GM19035 (cell line): Measurements from ENCODE around the gene MED12L.
A peak's percentile ranks its signal among the peaks of the same experiment; 100 is the strongest.
"Not testable (repeated sequence)": the region's sequence is repeated elsewhere in the genome, so short reads cannot be mapped to it uniquely, and the experiment has no call there.

ENCODE experiments used
- ATAC-seq: cut with Tn5 transposase; IDR thresholded peaks from one replicate; pipeline ENCODE4 v1.9.1; 2021; ENCODE audit not compliant: unreplicated experiment

MED12L gene, protein sequence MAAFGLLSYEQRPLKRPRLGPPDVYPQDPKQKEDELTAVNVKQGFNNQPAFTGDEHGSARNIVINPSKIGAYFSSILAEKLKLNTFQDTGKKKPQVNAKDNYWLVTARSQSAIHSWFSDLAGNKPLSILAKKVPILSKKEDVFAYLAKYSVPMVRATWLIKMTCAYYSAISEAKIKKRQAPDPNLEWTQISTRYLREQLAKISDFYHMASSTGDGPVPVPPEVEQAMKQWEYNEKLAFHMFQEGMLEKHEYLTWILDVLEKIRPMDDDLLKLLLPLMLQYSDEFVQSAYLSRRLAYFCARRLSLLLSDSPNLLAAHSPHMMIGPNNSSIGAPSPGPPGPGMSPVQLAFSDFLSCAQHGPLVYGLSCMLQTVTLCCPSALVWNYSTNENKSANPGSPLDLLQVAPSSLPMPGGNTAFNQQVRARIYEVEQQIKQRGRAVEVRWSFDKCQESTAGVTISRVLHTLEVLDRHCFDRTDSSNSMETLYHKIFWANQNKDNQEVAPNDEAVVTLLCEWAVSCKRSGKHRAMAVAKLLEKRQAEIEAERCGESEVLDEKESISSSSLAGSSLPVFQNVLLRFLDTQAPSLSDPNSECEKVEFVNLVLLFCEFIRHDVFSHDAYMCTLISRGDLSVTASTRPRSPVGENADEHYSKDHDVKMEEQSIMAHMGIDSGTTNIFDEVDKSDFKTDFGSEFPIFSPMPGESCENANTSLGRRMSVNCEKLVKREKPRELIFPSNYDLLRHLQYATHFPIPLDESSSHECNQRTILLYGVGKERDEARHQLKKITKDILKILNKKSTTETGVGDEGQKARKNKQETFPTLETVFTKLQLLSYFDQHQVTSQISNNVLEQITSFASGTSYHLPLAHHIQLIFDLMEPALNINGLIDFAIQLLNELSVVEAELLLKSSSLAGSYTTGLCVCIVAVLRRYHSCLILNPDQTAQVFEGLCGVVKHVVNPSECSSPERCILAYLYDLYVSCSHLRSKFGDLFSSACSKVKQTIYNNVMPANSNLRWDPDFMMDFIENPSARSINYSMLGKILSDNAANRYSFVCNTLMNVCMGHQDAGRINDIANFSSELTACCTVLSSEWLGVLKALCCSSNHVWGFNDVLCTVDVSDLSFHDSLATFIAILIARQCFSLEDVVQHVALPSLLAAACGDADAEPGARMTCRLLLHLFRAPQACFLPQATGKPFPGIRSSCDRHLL (N-terminal part only)

GRCh38 chr3:151085227-151085888, at the start of gene MED12L:
MED12L (plus strand) TSS chr3:151085664; CDS start chr3:151086927, 1,263 bp downstream.
- peak; percentile 81 for ATAC-seq

GRCh38 chr3:151037746-151038477, 47.6 kb upstream of the MED12L start:
- ATAC-seq: no peak

DNA sequence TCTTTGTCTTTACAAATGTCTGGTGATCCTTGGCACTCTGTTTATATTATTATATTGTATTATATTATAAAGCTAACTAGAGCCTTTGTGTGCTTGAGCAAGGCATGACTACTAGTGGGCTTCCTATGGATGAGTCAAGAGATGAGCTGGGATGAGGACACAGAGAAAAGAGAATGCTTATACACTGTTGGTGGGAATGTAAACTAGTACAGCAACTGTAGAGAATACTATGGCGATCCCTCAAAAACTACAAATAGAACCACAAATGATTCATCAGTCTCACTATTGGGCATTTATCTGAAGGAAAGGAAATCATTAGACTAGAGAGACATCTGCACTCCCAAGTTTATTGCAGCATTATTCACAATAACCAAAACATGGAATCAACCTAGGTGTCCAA, 40.8 kb upstream of the MED12L start:
- no peak for ATAC-seq

DNA sequence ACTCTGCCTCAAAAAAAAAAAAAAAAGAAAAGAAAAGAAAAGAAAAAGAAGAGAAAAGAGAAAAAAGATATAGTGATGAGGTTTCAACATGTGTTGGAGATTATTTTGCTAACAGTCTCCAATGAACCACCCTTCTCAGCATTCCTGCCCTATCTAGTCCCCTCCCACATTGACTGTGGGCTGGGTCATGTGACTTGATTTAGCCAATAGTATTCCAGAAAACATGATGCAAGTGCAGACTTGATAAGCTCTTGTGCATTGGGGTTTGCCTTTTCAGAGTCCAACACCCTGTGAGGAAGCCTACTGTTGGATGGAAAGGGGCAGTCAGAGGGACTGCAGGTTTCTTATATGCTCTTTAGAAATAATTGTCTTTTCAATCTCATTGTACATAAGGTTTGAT, 37.8 kb upstream of the MED12L start:
- ATAC-seq: no peak

DNA sequence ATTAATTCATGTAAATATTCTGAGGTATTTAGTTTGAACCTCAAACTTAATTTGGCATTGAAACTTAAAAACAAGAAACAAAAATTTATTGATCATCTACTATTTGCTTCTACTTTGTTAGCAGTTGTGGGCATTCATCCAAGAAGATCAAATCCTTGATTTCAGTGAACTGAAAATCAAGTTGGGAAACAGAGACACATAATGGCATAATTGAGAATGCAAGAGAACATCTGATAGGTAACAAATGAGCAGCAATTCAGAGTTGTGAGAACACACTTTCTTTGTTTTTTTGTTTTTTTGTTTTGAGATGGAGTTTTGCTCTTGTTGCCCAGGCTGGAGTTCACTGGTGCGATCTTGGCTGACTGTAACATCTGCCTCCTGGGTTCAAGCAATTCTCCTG, 33.9 kb upstream of the MED12L start:
- no peak for ATAC-seq

DNA sequence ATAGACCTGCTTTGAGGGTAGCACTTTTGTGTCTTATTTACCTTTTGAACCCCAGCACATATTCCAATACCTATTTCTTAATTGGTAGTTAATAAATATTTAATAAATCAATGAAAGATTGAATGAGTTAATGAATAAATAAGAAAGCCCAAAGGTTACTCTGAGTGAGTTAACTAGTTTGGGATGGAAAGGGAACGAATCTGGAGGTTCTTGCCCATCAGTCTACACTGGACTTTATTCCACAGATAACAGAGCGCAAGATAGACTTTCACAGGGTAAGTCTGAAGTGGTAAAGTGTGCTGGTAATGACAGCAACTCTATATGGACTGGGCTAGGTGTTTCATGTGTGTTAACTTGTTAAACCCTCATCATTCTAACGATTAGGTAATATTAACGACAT, 33.1 kb upstream of the MED12L start:
- no peak for ATAC-seq

DNA sequence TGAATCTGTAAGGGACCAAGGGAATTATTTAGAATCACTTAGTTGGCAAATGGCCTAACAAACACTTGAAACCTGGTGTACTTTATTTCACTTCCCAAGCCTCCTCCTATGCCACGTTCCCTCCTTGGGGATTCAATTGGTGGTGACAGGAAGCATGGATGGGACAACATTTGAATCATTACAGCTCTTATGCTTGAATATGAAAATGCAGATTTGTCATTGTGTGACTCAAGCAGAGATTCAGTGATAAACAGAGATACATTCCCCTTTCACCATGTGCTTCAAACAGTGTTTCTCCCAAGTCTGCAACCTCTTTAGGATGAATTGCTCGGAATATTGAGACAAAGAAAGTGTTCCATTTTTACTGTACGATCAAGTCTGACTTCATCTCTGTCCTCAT, 32.7 kb upstream of the MED12L start:
- no peak for ATAC-seq

- no peak for ATAC-seq
Measured at GRCh38 chr3:151058740-151059139, 26.7 kb upstream of the MED12L start.

- no peak for ATAC-seq
Measured at GRCh38 chr3:151062611-151063010, 22.9 kb upstream of the MED12L start.

DNA sequence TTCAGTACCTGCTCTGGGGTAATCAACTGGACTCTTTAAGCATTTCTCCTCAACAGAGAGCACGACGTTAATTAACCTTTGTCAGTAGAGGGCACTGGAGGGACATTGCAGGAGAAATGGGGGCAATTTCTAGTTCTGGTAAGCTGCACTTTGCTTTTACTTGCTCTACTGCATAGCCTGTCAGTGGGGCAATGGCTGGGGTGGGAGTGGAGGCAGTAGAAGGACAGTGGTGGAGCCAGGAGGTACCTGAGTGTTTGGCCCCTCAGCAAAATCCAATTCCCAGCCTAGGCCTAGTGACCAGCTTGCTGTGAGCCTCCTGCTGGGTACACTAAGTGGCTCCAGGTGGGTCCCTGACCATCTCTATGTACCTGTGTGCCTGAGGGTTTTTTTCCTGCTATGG, 18.3 kb upstream of the MED12L start:
- no peak for ATAC-seq

DNA sequence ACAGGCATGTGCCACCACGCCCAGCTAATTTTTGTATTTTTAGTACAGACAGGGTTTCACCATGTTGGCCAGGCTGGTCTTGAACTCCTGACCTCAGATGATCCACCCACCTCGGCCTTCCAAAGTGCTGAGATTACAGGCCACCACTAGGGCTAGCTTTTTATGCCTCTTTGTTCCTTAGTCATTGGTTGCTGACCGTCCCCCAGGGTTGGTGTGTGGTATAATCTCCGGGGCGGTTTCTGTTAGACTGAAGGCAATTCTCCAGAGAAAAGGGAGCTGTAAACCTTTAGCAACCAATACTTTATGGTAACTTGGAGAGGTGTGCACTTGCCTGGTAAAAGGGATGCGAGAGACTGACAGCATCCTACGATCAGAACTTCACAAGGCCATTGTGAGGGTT, 12.6 kb upstream of the MED12L start:
- ATAC-seq: not testable (repeated sequence)

DNA sequence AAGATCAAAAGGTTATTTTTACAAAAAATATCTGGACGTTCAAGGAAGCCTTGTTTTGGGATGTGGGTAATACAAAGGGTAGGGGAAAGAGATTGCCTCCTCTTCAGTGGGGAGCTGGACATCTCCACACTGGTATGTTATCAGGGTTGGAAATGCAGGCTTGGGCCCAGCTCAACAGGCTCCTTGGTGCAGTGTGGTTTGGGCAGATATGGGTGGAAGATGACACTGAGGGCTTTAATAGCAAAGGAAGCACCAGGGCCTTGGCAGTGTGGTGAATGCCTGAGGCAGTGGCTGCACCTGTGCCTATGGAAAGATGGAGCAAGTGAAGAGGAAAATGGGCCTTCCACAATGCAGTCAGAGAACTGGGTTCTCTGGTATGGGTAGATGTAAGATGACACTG, 11.2 kb upstream of the MED12L start:
- ATAC-seq: no peak

GRCh38 chr3:151075869-151076562, 9.4 kb upstream of the MED12L start:
- ATAC-seq: no peak

DNA sequence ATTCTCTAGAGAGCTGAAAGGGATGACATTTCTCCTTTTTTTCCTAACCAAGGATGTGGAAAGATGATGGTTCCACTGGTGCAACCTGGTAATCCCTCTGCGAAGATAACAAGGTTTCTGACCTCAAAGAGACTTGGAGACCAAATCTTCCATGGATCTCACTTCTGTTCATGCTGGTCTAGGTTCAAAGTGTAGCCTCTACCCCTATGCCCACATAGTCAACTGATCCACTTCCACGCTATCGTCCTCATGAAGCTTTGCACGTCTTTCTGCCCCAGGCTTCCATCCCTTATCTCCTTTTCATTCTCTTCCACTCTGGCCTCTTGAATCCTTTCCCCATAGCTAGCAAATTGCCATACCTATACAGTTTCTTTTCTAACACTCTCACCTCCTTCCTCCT, 8.8 kb upstream of the MED12L start:
- ATAC-seq: no peak

DNA sequence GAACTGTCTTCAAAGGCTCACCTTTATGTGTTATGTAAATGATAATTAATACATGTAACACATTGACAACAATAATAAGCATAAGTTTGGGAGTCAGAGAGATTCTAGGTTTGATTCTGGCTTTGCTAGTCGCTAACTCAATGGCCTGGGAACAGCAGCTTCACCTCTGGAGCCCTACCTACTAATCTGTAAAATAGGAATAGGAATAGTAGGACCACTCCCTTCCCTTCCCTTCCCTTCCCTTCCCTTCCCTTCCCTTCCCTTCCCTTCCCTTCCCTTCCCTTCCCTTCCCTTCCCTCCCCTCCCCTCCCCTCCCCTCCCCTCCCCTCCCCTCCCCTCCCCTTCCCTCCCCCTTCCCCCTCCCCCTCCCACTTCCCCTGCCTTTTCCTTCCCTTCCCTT, 4.4 kb upstream of the MED12L start:
- not testable (repeated sequence) for ATAC-seq

GRCh38 chr3:151082880-151083838, 2.3 kb upstream of the MED12L start:
- no peak for ATAC-seq

DNA sequence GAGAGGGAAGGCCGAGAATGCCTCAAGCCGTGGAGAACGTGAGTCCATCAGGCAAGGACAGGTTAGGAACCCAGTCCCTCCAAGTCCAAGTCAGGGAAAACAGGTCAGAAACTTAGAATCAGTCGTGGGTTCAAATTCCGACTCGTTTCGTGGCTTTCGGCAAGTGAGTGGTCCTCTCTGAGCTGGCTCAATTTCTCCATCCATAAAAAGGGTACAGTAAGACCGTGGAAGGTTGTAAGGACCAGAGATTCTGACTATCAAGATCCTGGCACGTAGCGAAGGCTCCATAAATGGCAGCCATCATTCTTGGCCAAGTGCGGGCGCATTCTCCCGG, 604 bp upstream of the MED12L start:
- no peak for ATAC-seq

DNA sequence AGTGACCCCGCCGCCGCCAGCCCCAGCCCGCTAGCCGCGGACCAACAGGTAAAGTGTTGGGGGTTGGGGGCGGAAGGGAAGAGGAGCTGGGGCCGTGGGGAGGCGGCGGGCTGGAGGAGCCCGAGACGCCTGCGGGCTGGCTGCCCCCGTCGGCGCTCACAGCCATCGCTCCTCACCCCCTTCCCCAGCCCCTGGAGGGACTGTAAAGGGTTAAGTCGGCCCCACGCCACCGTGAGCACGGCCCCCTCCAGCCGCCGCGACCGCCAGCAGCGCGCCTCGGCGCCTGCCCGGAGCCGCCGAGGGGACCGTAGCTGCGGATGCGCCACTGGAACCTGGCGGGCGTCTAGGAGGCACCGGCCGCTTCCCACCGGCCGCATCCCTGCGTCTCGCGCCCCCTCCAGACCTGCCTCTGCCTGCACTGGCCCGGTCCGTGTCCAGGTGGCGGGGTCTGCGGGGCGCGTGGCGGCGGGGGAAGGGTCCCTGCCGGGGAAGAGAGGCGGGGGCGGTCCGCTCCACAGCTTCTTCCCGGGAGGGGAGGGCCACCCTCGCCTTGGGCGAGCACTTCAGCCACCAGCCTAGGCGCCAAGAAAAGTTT, 522 bp downstream of the MED12L start:
- peak; percentile 21 for ATAC-seq
